H1 (cell line): ENCODE results near the gene RHO. TPM values are rescaled to one million over a fixed set of nuclear protein-coding genes. Genes with fewer than 3 reads are reported as not detected.

ENCODE experiments used
- ASH2L ChIP-seq: fragments of 200-600, 300-600 bp; sonication (generic); IDR thresholded peaks from one replicate; pipeline ENCODE4 v1.7.1; 2017; ENCODE audit warnings: low read length
- CEBPB ChIP-seq: IDR thresholded peaks from 2 replicates; pipeline ENCODE4 v1.6.1; 2012; ENCODE audit warnings: low read depth, low read length
- EP300 ChIP-seq, 2 experiments: IDR thresholded peaks; 1 replicate in 1 of 2; 2 replicates in 1 of 2; pipeline ENCODE4 v1.6.1; 2011 to 2012; ENCODE audit warnings: low read depth in 2 of 2, low read length in 2 of 2, mild to moderate bottlenecking in 2 of 2, borderline replicate concordance in 1 of 2, inconsistent platforms in 1 of 2, moderate library complexity in 1 of 2
- EZH2 ChIP-seq: fragments of 200-600 bp; sonication (generic); IDR thresholded peaks from 2 replicates; pipeline ENCODE4 v1.7.1; 2012; ENCODE audit warnings: low read depth, mild to moderate bottlenecking, moderate library complexity, low read length, inconsistent platforms; ENCODE audit not compliant: severe bottlenecking
- GABPA ChIP-seq: IDR thresholded peaks from 2 replicates; pipeline ENCODE4 v1.6.1; 2011; ENCODE audit warnings: mild to moderate bottlenecking, low read length, moderate library complexity, borderline replicate concordance; ENCODE audit not compliant: insufficient read depth
- GTF2F1 ChIP-seq: IDR thresholded peaks from 2 replicates; pipeline ENCODE4 v1.6.1; 2012; ENCODE audit warnings: low read depth, low read length, improper control_type of control experiment, borderline replicate concordance
- HDAC6 ChIP-seq: IDR thresholded peaks from one replicate; pipeline ENCODE4 v1.7.1; 2012; ENCODE audit warnings: low read depth, mild to moderate bottlenecking, inconsistent platforms, low read length, moderate library complexity
- RBBP5 ChIP-seq: IDR thresholded peaks from 2 replicates; pipeline ENCODE4 v1.7.1; 2012; ENCODE audit warnings: low read depth, mild to moderate bottlenecking, inconsistent platforms, low read length, moderate library complexity, borderline replicate concordance
- RFX5 ChIP-seq: IDR thresholded peaks from 2 replicates; pipeline ENCODE4 v1.6.1; 2011; ENCODE audit warnings: low read depth, low read length, improper control_type of control experiment, borderline replicate concordance
- SP1 ChIP-seq: IDR thresholded peaks from 2 replicates; pipeline ENCODE4 v1.6.1; 2011; ENCODE audit warnings: low read depth, low read length
- SUZ12 ChIP-seq: fragments of 200-600 bp; sonication (generic); IDR thresholded peaks from 2 replicates; pipeline ENCODE4 v1.6.1; 2012; ENCODE audit warnings: mild to moderate bottlenecking, inconsistent platforms, low read length, moderate library complexity, mixed read lengths
- TAF7 ChIP-seq: optimal IDR thresholded peaks from 2 replicates; pipeline ENCODE3; 2011; ENCODE audit warnings: low read depth, mild to moderate bottlenecking, inconsistent platforms, low read length, moderate library complexity, borderline replicate concordance
- TEAD4 ChIP-seq: IDR thresholded peaks from 2 replicates; pipeline ENCODE4 v1.6.1; 2012; ENCODE audit warnings: low read depth, low read length, inconsistent platforms, mixed read lengths
- polyA plus RNA-seq, 7 experiments: library from polyadenylated mRNA; depleted of rRNA in 3 of 7; stranded (reverse) in 5 of 7; unstranded in 2 of 7; fragments of >200 nt in 5 of 7; fragments of 200-250 nt in 2 of 7; gene quantifications; 1 replicate in 5 of 7; 2 replicates in 1 of 7; 4 replicates in 1 of 7; pipeline versions ENCODE4 v1.2.1 to v1.2.3, GENCODE V29; 2011 to 2013; ENCODE audit warnings: missing spikeins in 2 of 7, mixed read lengths in 2 of 7
- total RNA-seq: library from RNA; stranded (reverse); fragmentation: NEBNext Ultra II Directional; extraction: Animal tissue kit (Norgen Biotek cat#: 25700); gene quantifications from 2 replicates; pipeline ENCODE4 v1.2.1, GENCODE V29; 2021
- TF ChIP-seq, protein P1 (sequence below): IDR thresholded peaks from 2 replicates; pipeline ENCODE4 v1.6.1; 2012; ENCODE audit warnings: inconsistent platforms
- TF ChIP-seq, protein P2 (sequence below): IDR thresholded peaks from 2 replicates; pipeline ENCODE4 v1.6.1; 2012; ENCODE audit warnings: inconsistent platforms

Gene RHO
- total and polyA plus RNA-seq, 2 of the 8 experiments (the other 6 are each of a cell fraction or from before 2014, with no cell fraction given): not detected

- TF ChIP-seq, protein P1, sequence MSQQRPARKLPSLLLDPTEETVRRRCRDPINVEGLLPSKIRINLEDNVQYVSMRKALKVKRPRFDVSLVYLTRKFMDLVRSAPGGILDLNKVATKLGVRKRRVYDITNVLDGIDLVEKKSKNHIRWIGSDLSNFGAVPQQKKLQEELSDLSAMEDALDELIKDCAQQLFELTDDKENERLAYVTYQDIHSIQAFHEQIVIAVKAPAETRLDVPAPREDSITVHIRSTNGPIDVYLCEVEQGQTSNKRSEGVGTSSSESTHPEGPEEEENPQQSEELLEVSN: no peak
- TF ChIP-seq EZH2: no peak
- TF ChIP-seq RBBP5: no peak
- TF ChIP-seq EP300 (IDR thresholded peaks at IDR 0.05; ENCODE audit: borderline replicate concordance in 1 of 2, low read depth in 2 of 2, low read length in 2 of 2): peak in 1 of 2 experiments; percentile 3; a peak in 1 of 3 replicates
- TF ChIP-seq TAF7: no peak
- TF ChIP-seq CEBPB: no peak
- no peak for TF ChIP-seq SUZ12
- TF ChIP-seq GABPA: no peak
- no peak for TF ChIP-seq GTF2F1
- peak; percentile 95 for TF ChIP-seq TEAD4
- peak; percentile 68 for TF ChIP-seq ASH2L
- no peak for TF ChIP-seq RFX5
- TF ChIP-seq HDAC6: no peak
- 0 out of 2 replicates have a peak, but pooled peaks have one; percentile 24 for TF ChIP-seq SP1
- TF ChIP-seq, protein P2, sequence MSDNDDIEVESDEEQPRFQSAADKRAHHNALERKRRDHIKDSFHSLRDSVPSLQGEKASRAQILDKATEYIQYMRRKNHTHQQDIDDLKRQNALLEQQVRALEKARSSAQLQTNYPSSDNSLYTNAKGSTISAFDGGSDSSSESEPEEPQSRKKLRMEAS: no peak
Measured at GRCh38 chr3:129530251-129530791, 1.9 kb downstream of the RHO start (continued).
